Fibroblast of the aortic adventitia (primary cell): ENCODE data around the gene DNMT3L. TPM values are rescaled to one million over a fixed set of nuclear protein-coding genes. Genes with fewer than 3 reads are reported as not detected.
"Not testable (repeated sequence)": the region's sequence is repeated elsewhere in the genome, so short reads cannot be mapped to it uniquely, and the experiment has no call there.

Experiments used
- DNase-seq: peaks from one replicate; pipeline ENCODE4 v3.0.0-alpha.2; 2010; ENCODE audit warnings: low read depth
- H3K4me3 ChIP-seq: 2 replicates; pipeline ENCODE4 v1.5.1; 2011; ENCODE audit warnings: low read depth, mild to moderate bottlenecking, control low read depth, low read length, moderate library complexity
- CTCF ChIP-seq: IDR thresholded peaks from 2 replicates; pipeline ENCODE4 v1.5.1; 2011; ENCODE audit warnings: mild to moderate bottlenecking, low read length, control low read depth, inconsistent platforms; ENCODE audit not compliant: insufficient read depth
- small RNA-seq: library from RNA; depleted of rRNA; stranded (forward); fragments of <200 nt; gene quantifications from one replicate; pipeline ENCODE3, GENCODE V24; 2012
- total RNA-seq: library from RNA; depleted of rRNA; stranded (reverse); fragments of >200 nt; gene quantifications from 2 replicates; pipeline ENCODE4 v1.2.3, GENCODE V29; 2012; ENCODE audit warnings: low replicate concordance

DNMT3L gene
- total RNA-seq, 1 donor, result not detected

- not testable (repeated sequence) for H3K4me3 ChIP-seq, DNase-seq
Measured at GRCh38 chr21:44220674-44221073, 41.0 kb downstream of the DNMT3L start.

- H3K4me3 ChIP-seq, DNase-seq: not testable (repeated sequence)
Measured at GRCh38 chr21:44218461-44218860, 43.2 kb downstream of the DNMT3L start.

- not testable (repeated sequence) for DNase-seq
Measured at GRCh38 chr21:44211978-44212377, 49.7 kb downstream of the DNMT3L start.

GRCh38 chr21:44211574-44211973 lies 50.1 kb downstream of the DNMT3L start:
- DNase-seq, result not testable (repeated sequence)

More at GRCh38 chr21:44211978-44212377, 49.7 kb downstream of the DNMT3L start:
- H3K4me3 ChIP-seq, result not testable (repeated sequence)

GRCh38 chr21:44207860-44208646 lies 53.6 kb downstream of the DNMT3L start:
- DNase-seq, H3K4me3 ChIP-seq: not testable (repeated sequence)

More at GRCh38 chr21:44211574-44211973, 50.1 kb downstream of the DNMT3L start:
- H3K4me3 ChIP-seq, result not testable (repeated sequence)

GRCh38 chr21:44206698-44207676 lies 54.7 kb downstream of the DNMT3L start:
- not testable (repeated sequence) for H3K4me3 ChIP-seq, DNase-seq

GRCh38 chr21:44206187-44206586 lies 55.5 kb downstream of the DNMT3L start:
- not testable (repeated sequence) for H3K4me3 ChIP-seq, DNase-seq

GRCh38 chr21:44202590-44203299 lies 59.0 kb downstream of the DNMT3L start:
- DNase-seq, H3K4me3 ChIP-seq: not testable (repeated sequence)

- H3K4me3 ChIP-seq, DNase-seq: not testable (repeated sequence)
Measured at GRCh38 chr21:44199997-44200396, 61.7 kb downstream of the DNMT3L start.

- no peak for TF ChIP-seq CTCF
- no peak for DNase-seq
- no peak overlapping the region for H3K4me3 ChIP-seq
Measured at GRCh38 chr21:44199448-44199847, 62.2 kb downstream of the DNMT3L start.

- not testable (repeated sequence) for H3K4me3 ChIP-seq, DNase-seq
Measured at GRCh38 chr21:44197156-44197516, 64.6 kb downstream of the DNMT3L start.

Small RNAs within 50 kb of the gene (small RNA-seq; reads per million reads assigned to genes)
- gene AP001059.3, result not detected

Other genes starting within 250 kb of the DNMT3L start
- gene TRAPPC10, start 249.6 kb downstream of the DNMT3L start, total RNA-seq, result 25.3 and 43.1 TPM in 2 replicates
- 0.98 and 4.0 TPM in 2 replicates for gene PWP2, start 154.5 kb downstream of the DNMT3L start, total RNA-seq
- gene GATD3, start 128.2 kb downstream of the DNMT3L start, total RNA-seq, result 11.1 and 28.3 TPM in 2 replicates
- gene ICOSLG, start 21.0 kb downstream of the DNMT3L start, total RNA-seq, result 0.09 TPM in 1 of 2 replicates, not detected in the other
- not detected in 2 replicates for gene AIRE, start 24.0 kb upstream of the DNMT3L start, total RNA-seq
- 96.8 and 114 TPM in 2 replicates for gene PFKL, start 38.2 kb upstream of the DNMT3L start, total RNA-seq
- gene CFAP410, start 77.5 kb upstream of the DNMT3L start, total RNA-seq, result 9.4 and 17.7 TPM in 2 replicates
- gene TRPM2, start 91.7 kb upstream of the DNMT3L start, total RNA-seq, result 0.08 TPM in 1 of 2 replicates, not detected in the other
- 0.16 and 0.45 TPM in 2 replicates for gene LRRC3, start 193.6 kb upstream of the DNMT3L start, total RNA-seq